ENCODE data around the gene MYBPC1.
"Not testable (repeated sequence)": the region's sequence is repeated elsewhere in the genome, so short reads cannot be mapped to it uniquely, and the experiment has no call there.

Gene MYBPC1

DNA sequence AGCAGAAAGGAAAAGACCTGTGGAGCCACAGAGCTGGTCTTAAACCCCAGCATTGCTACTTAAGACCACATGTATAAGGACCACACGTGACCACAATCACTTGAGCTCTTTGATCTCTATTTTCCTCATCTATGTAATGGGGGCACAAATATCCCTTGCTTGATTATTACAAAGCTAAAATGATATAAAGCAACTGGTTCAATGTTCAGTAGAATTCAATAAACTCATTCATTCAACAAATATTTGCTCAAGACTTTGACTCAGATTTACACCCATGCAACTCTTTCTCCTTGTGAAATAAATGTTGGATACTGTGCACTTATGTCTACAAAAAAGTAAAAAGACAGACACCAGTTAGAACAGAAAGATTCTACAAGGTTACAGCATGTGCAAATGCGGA is 80.8 kb downstream of the MYBPC1 start:
- Histone ChIP-seq H3K27me3 (ENCODE audit: insufficient read depth, low read length) (peaks cover 2% of the 10 kb centered on the region), H3K9me3 (ENCODE audit: low read length) (no peaks in the 10 kb centered on the region), H3K4me1 (ENCODE audit: insufficient read depth, low read length) (no peaks in the 10 kb centered on the region), H2AFZ (ENCODE audit: low read depth, low read length) (no peak overlapping the region), H3K36me3 (ENCODE audit: insufficient read depth, low read length) (no peaks in the 10 kb centered on the region), H3K4me3 (ENCODE audit: low read length) (no peak overlapping the region)

GRCh38 chr12:101676497-101676896 is 81.7 kb downstream of the MYBPC1 start:
- not testable (repeated sequence) for H3K36me3 ChIP-seq (ENCODE audit: insufficient read depth, low read length); H3K4me1 ChIP-seq (ENCODE audit: insufficient read depth, low read length); H2AFZ ChIP-seq (ENCODE audit: low read depth, low read length); H3K27me3 ChIP-seq (ENCODE audit: insufficient read depth, low read length); H3K9me3 ChIP-seq (ENCODE audit: low read length); H3K4me3 ChIP-seq (ENCODE audit: low read length)

- Histone ChIP-seq H3K4me3 (ENCODE audit: low read length) (no peak overlapping the region), H3K4me1 (ENCODE audit: insufficient read depth, low read length) (no peaks in the 10 kb centered on the region), H2AFZ (ENCODE audit: low read depth, low read length) (no peak overlapping the region), H3K9me3 (ENCODE audit: low read length) (no peaks in the 10 kb centered on the region), H3K27me3 (ENCODE audit: insufficient read depth, low read length) (peaks cover 2% of the 10 kb centered on the region), H3K36me3 (ENCODE audit: insufficient read depth, low read length) (no peaks in the 10 kb centered on the region)
These were observed 83.3 kb downstream of the MYBPC1 start for GRCh38 chr12:101678081-101678480.

DNA sequence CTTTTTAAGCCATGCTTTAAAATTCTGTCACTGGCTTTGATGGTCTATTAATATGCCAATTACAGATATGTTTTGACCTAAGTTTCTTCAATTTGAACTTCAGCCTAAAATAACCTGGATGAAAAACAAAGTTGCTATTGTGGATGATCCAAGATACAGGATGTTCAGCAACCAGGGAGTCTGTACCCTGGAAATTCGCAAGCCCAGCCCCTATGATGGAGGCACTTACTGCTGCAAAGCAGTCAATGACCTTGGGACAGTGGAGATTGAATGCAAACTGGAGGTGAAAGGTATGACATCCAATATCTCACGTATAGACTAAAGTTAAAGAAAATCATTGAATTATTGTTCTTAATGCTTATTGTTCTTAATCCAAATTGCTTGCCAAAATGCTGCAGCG is 85.5 kb downstream of the MYBPC1 start:
- Histone ChIP-seq H2AFZ (ENCODE audit: low read depth, low read length) (no peak overlapping the region), H3K4me1 (ENCODE audit: insufficient read depth, low read length) (no peaks in the 10 kb centered on the region), H3K27me3 (ENCODE audit: insufficient read depth, low read length) (peaks cover 2% of the 10 kb centered on the region), H3K9me3 (ENCODE audit: low read length) (no peaks in the 10 kb centered on the region), H3K4me3 (ENCODE audit: low read length) (no peak overlapping the region), H3K36me3 (ENCODE audit: insufficient read depth, low read length) (no peaks in the 10 kb centered on the region)

DNA sequence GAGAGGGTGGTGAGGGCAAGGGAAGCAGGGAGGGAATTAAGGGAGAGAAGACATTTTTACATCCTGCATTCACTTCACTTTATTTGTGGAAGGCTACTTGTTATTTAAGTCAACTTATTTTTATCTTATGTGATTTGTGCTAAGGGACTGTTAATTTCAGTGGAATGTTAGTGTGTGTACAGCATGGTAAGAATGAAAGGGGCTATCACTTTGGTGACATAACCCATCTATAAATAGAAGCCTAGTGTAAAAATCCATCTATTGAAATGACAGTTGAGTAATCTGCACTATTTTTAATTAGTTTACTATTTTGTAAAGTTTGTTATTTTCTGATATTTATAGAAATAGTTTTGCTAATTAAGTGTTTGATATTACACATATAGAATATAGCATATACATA is 85.9 kb downstream of the MYBPC1 start:
- H3K4me3 ChIP-seq (ENCODE audit: low read length), result no peak overlapping the region
- no peaks in the 10 kb centered on the region for H3K4me1 ChIP-seq (ENCODE audit: insufficient read depth, low read length)
- H3K9me3 ChIP-seq (ENCODE audit: low read length), result no peaks in the 10 kb centered on the region
- H3K36me3 ChIP-seq (ENCODE audit: insufficient read depth, low read length), result no peaks in the 10 kb centered on the region
- no peak overlapping the region for H2AFZ ChIP-seq (ENCODE audit: low read depth, low read length)
- peaks cover 2% of the 10 kb centered on the region for H3K27me3 ChIP-seq (ENCODE audit: insufficient read depth, low read length)

GRCh38 chr12:101681627-101682026 is 86.9 kb downstream of the MYBPC1 start:
- not testable (repeated sequence) for H3K36me3 ChIP-seq (ENCODE audit: insufficient read depth, low read length); H2AFZ ChIP-seq (ENCODE audit: low read depth, low read length); H3K27me3 ChIP-seq (ENCODE audit: insufficient read depth, low read length); H3K4me1 ChIP-seq (ENCODE audit: insufficient read depth, low read length); H3K4me3 ChIP-seq (ENCODE audit: low read length); H3K9me3 ChIP-seq (ENCODE audit: low read length)

- Histone ChIP-seq H3K36me3 (ENCODE audit: insufficient read depth, low read length) (no peaks in the 10 kb centered on the region), H3K27me3 (ENCODE audit: insufficient read depth, low read length) (peaks cover 5% of the 10 kb centered on the region), H3K9me3 (ENCODE audit: low read length) (no peaks in the 10 kb centered on the region), H3K4me1 (ENCODE audit: insufficient read depth, low read length) (no peaks in the 10 kb centered on the region), H2AFZ (ENCODE audit: low read depth, low read length) (no peak overlapping the region), H3K4me3 (ENCODE audit: low read length) (no peak overlapping the region)
These were observed 90.3 kb downstream of the MYBPC1 start for GRCh38 chr12:101685092-101685491.

DNA sequence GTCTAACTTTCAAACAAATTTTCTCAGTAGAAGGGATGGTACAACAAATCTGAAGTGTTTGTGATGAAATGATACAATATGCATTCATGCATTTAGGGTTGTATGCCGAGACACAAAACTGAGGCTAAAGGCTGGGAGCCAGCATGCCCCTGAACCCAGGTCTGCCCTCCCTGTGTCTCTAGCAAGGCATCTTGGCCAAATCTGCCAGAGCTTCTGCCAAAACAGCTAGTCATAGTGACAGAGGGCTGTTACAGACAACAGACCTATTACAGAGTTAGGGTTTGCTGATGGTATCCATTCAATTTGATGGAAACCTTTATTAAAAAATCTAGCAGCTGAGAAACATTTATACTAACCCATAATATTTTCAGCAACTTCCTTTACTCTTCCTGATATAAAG is 91.4 kb downstream of the MYBPC1 start:
- Histone ChIP-seq H3K4me3 (ENCODE audit: low read length) (no peak overlapping the region), H3K36me3 (ENCODE audit: insufficient read depth, low read length) (no peaks in the 10 kb centered on the region), H3K4me1 (ENCODE audit: insufficient read depth, low read length) (no peaks in the 10 kb centered on the region), H3K9me3 (ENCODE audit: low read length) (no peaks in the 10 kb centered on the region), H3K27me3 (ENCODE audit: insufficient read depth, low read length) (peaks cover 5% of the 10 kb centered on the region), H2AFZ (ENCODE audit: low read depth, low read length) (no peak overlapping the region)

- H2AFZ ChIP-seq (ENCODE audit: low read depth, low read length), result no peak overlapping the region
- H3K4me1 ChIP-seq (ENCODE audit: insufficient read depth, low read length), result no peaks in the 10 kb centered on the region
- H3K36me3 ChIP-seq (ENCODE audit: insufficient read depth, low read length), result no peaks in the 10 kb centered on the region
- H3K4me3 ChIP-seq (ENCODE audit: low read length), result no peak overlapping the region
- H3K27me3 ChIP-seq (ENCODE audit: insufficient read depth, low read length), result peaks cover 5% of the 10 kb centered on the region
- no peaks in the 10 kb centered on the region for H3K9me3 ChIP-seq (ENCODE audit: low read length)
These were observed 95.8 kb downstream of the MYBPC1 start for GRCh38 chr12:101690544-101691098.

- no peaks in the 10 kb centered on the region for H3K36me3 ChIP-seq (ENCODE audit: insufficient read depth, low read length)
- H3K27me3 ChIP-seq (ENCODE audit: insufficient read depth, low read length), result peaks cover 5% of the 10 kb centered on the region
- no peak overlapping the region for H2AFZ ChIP-seq (ENCODE audit: low read depth, low read length)
- H3K4me3 ChIP-seq (ENCODE audit: low read length), result no peak overlapping the region
- H3K4me1 ChIP-seq (ENCODE audit: insufficient read depth, low read length), result peaks cover 4% of the 10 kb centered on the region
- H3K9me3 ChIP-seq (ENCODE audit: low read length), result no peaks in the 10 kb centered on the region
These were observed 96.8 kb downstream of the MYBPC1 start for GRCh38 chr12:101691503-101692096.

- no peak overlapping the region for H3K4me3 ChIP-seq (ENCODE audit: low read length)
- no peak overlapping the region for H2AFZ ChIP-seq (ENCODE audit: low read depth, low read length)
- H3K4me1 ChIP-seq (ENCODE audit: insufficient read depth, low read length), result peaks cover 9% of the 10 kb centered on the region
These were observed 99.6 kb downstream of the MYBPC1 start for GRCh38 chr12:101694297-101694848.

DNA sequence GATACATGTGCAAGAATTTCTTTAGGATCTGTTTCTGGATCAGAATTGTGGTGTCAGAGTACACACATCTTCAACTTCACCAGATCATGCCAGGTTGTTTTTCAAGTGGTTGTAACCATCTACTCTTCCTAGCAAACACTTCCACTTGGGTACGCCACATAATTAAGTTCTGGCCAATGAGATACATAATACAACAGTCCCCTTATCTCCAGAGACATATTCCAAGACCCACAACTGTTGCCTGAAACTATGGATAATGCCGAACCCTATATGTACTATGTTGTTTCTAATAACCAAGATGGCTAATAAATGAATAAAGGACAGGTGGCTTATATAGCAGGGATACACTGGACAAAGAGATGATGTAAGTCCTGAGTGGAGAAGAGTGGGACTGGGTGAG is 100.2 kb downstream of the MYBPC1 start:
- H3K27me3 ChIP-seq (ENCODE audit: insufficient read depth, low read length), result no peaks in the 10 kb centered on the region
- H3K9me3 ChIP-seq (ENCODE audit: low read length), result no peaks in the 10 kb centered on the region
- no peak overlapping the region for H2AFZ ChIP-seq (ENCODE audit: low read depth, low read length)
- no peak overlapping the region for H3K4me3 ChIP-seq (ENCODE audit: low read length)
- no peaks in the 10 kb centered on the region for H3K36me3 ChIP-seq (ENCODE audit: insufficient read depth, low read length)
- H3K4me1 ChIP-seq (ENCODE audit: insufficient read depth, low read length), result peaks cover 9% of the 10 kb centered on the region

More at GRCh38 chr12:101694297-101694848, 99.6 kb downstream of the MYBPC1 start:
- Histone ChIP-seq H3K27me3 (ENCODE audit: insufficient read depth, low read length) (peaks cover 4% of the 10 kb centered on the region), H3K36me3 (ENCODE audit: insufficient read depth, low read length) (no peaks in the 10 kb centered on the region), H3K9me3 (ENCODE audit: low read length) (no peaks in the 10 kb centered on the region)

DNA sequence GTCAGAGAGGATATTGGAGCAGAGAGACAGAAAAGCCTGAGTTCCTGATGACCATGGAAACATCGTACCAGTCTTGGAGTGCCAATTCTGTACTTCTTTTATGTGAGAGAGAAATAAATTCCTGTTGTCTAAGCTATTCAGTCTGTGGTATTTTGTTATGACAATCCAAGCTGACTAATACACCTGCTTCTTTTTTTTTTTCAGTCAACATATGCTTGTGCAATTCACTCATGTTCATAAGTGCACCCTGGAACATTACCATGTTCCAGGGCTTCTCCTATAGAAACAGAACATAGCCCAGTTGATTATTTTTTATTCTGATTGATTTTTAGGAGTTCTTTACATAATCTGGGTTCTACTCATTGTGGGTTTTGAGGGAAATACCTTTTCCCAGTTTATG is 100.9 kb downstream of the MYBPC1 start:
- Histone ChIP-seq H3K27me3 (ENCODE audit: insufficient read depth, low read length) (no peaks in the 10 kb centered on the region), H3K4me1 (ENCODE audit: insufficient read depth, low read length) (peaks cover 9% of the 10 kb centered on the region), H3K4me3 (ENCODE audit: low read length) (no peak overlapping the region), H3K9me3 (ENCODE audit: low read length) (no peaks in the 10 kb centered on the region), H3K36me3 (ENCODE audit: insufficient read depth, low read length) (no peaks in the 10 kb centered on the region), H2AFZ (ENCODE audit: low read depth, low read length) (no peak overlapping the region)

Measured in neuron (in vitro differentiated cells).